ENCODE data around the gene VEGFC.

VEGFC gene

GRCh38 chr4:176758731-176759130 lies 34.0 kb downstream of the VEGFC start:
- no peak for DNase-seq

- DNase-seq = no peak
These were observed 34.4 kb downstream of the VEGFC start for GRCh38 chr4:176758323-176758722.

DNA sequence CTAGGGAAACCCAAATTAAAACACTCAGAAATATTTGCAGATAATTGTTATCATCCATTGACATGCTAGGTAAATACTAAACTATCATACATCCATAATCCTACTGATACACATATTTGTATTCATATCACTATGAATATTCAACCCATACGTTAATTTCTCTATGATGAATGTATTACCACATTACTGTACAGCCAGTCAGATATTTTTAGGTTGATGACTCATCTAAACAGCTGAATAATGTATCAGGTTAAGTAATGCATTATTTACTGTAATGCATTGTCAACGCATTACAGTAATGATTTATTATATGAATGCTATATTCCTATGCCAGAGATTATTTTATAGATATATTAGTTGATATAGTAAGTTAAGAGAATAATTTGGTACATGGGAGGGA lies 37.1 kb downstream of the VEGFC start:
- DNase-seq = no peak

DNA sequence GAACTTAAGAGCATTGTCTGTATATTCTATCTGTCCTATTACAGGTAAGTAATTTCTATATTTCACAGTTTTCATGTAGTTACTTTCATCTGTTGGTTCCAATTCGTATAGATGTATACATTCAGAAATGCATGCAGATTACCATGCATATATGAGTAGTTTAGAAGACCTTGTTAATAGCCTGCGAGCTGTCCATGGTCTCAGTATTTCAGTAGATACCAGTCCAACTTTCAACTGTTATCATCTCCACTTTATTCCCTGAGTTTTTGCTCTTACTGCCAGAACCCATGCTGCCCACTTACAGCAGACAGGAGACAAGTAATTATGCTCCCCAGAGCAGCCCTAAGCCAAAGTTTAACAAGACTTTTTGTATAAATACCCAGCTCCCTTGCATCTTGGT lies 37.7 kb downstream of the VEGFC start:
- no peak for DNase-seq

DNA sequence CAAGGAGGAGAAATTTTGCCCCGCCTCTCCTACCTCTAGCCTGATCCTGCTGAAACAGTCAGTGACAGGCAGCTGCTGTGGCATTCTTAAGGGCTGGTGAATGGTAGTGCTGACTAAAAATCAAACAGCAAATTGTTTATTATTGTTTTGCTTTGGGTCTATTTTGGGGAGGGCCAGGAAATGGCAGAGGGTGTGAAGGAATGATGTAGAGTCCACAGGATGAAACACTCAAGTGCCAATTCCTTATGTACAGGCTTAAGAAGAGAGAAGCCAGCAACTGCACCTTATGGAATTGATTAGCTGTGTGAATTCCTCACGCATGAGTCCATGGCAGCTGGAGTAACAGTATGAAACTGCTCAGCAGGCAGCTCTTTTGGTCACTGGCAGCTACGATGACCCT lies 39.7 kb downstream of the VEGFC start:
- DNase-seq = no peak

GRCh38 chr4:176752191-176752749 lies 40.5 kb downstream of the VEGFC start:
- no peak for DNase-seq

- no peak for DNase-seq
These were observed 41.7 kb downstream of the VEGFC start for GRCh38 chr4:176751061-176751460.

GRCh38 chr4:176746846-176747245 lies 45.9 kb downstream of the VEGFC start:
- DNase-seq = no peak

DNA sequence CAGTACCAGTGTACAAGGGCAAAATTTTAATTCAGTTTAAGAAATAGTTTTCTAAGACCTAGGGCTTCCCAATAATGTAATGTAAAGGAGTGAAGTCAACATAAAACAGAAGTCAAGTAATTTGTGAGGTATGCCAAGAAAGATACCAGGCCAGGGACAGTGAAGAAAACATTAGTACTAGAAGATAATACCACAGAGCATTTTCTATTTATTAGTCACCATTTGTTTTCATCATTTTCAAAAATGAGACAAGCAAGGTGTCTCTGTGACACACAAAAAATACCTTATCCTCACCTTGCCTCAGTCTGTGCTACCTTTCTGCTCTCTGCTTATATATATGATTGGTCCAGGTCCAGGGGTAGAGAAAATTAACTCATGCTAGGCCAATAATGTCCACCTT lies 46.8 kb downstream of the VEGFC start:
- no peak for DNase-seq

DNA sequence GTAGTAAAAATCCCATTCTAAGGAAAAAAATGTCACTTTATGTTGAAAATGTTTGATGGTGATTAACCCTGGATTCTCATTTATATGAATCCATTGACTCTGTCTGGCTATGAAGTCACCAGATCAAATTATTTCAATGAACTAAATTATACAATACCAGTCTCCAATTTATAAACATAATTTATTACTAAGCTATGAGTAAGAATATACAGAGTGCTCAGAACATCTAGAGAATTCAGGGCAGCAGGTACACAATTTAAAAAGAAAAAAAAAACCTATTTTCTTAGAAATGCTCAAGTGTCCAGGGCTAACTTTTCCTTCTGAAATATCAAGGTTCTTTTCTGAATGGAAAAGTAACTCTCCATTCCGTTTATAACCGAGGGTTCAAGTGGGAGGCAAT lies 48.6 kb downstream of the VEGFC start:
- no peak for DNase-seq

GRCh38 chr4:176742211-176742610 lies 50.5 kb downstream of the VEGFC start:
- DNase-seq = no peak

DNA sequence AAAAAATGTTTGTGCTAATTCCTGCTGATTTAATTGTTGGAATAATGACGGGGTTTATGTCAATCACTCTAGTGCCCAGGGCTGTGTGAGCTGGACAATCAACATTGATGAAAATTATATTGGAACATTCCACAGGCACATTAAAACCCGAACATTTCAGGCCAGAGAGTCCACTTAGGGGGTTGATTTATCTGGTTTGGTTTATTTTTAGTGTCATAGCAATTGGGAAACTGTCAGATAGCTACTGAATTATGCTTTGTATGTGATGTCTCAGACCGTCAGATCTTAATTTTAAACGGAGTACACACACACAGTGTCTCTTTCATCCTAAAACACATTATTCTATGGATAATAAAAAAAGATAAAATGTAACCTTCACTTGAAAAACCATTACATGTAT lies 51.5 kb downstream of the VEGFC start:
- DNase-seq = no peak

GRCh38 chr4:176735300-176735699 lies 57.4 kb downstream of the VEGFC start:
- DNase-seq = no peak

DNA sequence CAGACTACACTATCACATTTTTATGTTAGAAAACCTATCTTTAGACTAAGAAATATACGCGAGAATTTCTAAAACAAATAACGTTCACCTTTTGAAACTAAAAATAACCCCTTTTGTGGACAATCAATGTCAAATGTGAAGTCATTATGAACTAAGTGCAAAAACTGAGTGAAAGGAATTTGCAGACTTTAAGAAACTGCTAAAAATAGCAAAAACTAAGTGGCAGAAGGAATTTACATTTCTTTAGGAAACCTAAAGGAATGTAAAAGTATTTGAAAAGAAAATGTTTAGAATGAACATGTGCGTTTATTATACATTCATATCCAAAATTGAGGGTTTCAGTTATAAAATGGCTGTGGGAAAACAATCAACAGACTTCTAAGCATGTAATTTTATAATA lies 58.3 kb downstream of the VEGFC start:
- no peak for DNase-seq

DNA sequence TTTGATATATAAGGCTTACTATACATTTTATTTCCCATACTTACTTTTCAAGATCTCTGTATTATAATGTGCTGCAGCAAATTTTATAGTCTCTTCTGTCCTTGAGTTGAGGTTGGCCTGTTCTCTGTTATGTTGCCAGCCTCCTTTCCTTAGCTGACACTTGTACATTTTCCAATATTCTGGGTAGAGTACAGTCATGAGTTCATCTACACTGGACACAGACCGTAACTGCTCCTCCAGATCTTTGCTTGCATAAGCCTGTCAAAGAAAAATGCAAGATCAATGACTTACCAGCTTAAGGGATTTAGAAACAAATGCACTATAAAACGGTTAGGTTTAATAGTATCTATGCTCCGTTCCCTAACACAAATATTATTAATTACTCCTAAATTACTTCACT lies 63.2 kb downstream of the VEGFC start:
- DNase-seq = no peak

- no peak for DNase-seq
These were observed 65.9 kb downstream of the VEGFC start for GRCh38 chr4:176726803-176727202.

DNA sequence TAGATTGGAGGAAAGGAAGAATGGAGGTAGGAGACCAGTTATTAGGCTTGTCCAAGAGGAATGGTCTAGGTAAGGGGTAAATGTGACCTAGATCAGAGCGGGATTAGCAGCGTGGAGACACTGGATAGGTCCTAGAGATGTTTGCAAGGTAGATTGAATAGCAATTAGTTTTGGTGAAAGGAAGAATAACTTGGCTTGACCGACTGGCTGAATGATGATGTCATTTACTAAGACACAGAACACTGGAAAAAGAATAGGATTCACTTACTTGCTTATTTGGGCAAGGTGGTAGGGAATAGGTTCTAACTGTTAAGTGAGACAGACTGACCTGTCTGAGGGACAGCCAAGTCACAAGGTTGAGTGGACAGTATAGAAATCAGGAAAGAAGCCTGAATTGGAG lies 71.3 kb downstream of the VEGFC start:
- DNase-seq = no peak

- no peak for DNase-seq
These were observed 73.8 kb downstream of the VEGFC start for GRCh38 chr4:176718881-176719280.

GRCh38 chr4:176717237-176717636 lies 75.5 kb downstream of the VEGFC start:
- DNase-seq = no peak

- no peak for DNase-seq
These were observed 83.3 kb downstream of the VEGFC start for GRCh38 chr4:176709417-176709816.

GRCh38 chr4:176708771-176709311 lies 83.9 kb downstream of the VEGFC start:
- no peak for DNase-seq

- no peak for DNase-seq
These were observed 102.0 kb downstream of the VEGFC start for GRCh38 chr4:176690716-176691115.

DNA sequence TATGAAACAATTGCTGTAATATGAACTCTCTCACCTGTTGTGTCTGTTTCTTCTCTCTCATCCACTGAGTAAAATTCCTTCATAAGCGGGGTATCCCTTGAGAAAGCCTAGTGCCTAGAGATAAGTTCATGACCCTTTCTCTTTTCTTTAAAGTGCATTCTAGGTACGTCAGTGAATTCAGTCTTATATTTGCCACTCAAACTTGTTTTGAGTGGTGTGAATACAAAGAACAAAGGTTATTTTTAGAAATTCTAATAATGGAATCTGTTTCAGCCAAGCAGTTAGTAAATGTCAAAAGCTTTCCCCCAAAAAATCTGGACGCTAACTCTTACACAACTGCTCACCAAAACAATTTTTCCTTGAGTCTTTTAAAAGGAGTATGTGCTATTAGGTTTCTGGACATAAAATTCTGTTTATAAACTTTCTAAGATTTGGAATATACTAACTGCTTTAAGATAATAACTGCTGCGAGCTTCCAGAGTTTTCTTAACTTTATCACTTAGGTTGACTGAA lies 112.0 kb downstream of the VEGFC start:
- DNase-seq = no peak

- no peak for DNase-seq
These were observed 115.8 kb downstream of the VEGFC start for GRCh38 chr4:176676901-176677300.

DNA sequence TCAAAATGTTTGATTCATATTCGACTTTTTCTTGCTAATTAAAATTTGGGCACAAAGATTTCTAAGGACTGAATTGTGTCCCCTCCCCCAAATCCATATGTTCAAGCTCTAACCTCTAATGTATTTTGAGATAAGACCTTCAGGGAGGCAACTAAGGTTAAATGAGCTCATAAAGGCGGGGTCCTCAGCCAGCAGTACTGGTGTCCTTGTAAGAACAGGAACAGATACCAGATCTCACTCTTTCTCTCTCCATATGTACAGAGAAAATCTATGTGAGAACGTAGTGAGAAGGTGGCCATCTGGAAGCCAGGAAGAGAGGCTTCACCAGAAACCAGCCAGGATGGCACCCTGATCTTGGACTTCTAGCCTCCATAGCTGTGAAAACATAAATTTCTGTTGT lies 116.9 kb downstream of the VEGFC start:
- no peak for DNase-seq
